NOMO-1 (cell line): ENCODE data around the gene ZC3H14.
"Not testable (repeated sequence)": the region's sequence is repeated elsewhere in the genome, so short reads cannot be mapped to it uniquely, and the experiment has no call there.

ENCODE experiments used
- DNase-seq, 2 experiments: peaks; one replicate each; lab custom pipeline; 2025; ENCODE audit not compliant: unreplicated experiment in 2 of 2; lab: John Stamatoyannopoulos, UW

ZC3H14 gene, protein sequence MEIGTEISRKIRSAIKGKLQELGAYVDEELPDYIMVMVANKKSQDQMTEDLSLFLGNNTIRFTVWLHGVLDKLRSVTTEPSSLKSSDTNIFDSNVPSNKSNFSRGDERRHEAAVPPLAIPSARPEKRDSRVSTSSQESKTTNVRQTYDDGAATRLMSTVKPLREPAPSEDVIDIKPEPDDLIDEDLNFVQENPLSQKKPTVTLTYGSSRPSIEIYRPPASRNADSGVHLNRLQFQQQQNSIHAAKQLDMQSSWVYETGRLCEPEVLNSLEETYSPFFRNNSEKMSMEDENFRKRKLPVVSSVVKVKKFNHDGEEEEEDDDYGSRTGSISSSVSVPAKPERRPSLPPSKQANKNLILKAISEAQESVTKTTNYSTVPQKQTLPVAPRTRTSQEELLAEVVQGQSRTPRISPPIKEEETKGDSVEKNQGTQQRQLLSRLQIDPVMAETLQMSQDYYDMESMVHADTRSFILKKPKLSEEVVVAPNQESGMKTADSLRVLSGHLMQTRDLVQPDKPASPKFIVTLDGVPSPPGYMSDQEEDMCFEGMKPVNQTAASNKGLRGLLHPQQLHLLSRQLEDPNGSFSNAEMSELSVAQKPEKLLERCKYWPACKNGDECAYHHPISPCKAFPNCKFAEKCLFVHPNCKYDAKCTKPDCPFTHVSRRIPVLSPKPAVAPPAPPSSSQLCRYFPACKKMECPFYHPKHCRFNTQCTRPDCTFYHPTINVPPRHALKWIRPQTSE

DNA sequence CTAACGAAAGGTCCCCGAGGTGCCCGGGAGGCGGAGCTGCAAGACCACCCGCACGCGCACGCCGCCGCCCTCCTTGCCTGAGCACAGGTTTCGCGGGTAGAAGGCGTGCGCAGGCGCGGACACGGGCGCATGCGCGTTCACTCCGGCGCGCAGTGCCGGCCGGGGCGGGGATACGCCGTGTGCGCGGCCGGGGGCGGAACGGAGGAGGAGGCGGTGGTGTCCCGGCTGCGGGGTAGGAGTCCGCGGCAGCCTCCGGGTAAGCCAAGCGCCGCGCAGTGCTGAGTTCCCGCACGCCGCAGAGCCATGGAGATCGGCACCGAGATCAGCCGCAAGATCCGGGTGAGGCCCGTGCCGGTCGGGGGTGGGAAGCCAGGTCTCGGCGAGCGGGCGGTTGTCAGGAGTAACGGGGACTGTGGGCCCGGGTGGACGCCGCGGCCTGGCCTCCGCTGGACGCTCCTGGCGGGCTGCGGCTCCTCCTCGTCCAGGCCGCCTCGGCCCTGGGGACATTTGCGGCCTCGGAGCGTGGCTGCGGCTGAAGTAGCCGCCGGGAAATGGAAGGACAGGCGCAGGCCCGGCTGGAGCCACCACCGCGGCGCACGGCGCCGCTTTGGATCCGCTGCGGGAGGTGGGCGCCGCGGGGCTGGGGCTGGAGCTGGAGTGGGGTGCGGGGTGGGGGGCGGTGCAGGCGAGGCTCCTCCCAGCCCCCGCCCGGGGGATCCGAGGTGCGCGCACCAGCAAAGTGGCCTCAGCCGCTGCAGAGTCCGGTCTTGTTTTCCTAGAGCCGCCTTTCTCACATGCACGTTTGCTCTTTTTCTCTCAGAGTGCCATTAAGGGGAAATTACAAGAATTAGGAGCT, at the start of gene ZC3H14:
ZC3H14 (plus strand) TSS at position 207 of the 856 bp plus-strand sequence; CDS start at position 304, 97 bp downstream.
- peak; percentile 79 to 86 for DNase-seq

DNA sequence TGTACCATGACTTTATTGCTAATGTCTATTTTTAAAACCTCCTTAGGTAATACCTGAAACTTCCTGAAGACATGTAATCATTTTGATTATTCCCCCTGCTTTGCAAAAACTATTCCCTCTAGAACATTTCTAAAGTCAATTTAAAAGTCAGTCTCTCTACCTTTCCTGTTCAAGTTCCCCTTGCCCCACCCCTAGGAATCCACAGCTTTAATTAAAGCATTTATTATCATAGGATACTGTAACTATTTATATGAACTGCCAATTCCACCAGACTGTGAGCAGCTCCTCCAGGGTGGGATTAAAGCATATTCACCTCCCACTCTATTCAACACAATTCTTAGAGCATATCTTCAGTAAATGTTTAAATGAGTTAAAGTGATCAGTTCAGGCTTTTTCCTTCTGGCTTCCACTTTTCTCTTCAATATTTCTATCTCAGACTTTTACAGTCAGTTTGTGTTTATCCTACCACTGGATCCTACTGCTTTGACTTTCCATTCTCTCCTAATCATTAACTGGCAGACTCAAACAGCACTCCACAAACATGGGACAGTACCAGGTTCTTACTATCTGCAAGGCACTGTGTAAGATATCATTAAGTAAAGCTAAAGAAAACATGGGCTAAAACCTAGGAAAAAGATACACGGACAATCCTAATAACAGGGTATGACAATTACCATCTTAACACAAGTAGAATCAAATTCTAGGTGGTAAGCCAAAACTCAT, 47.2 kb upstream of the ZC3H14 start:
- DNase-seq, result no peak

DNA sequence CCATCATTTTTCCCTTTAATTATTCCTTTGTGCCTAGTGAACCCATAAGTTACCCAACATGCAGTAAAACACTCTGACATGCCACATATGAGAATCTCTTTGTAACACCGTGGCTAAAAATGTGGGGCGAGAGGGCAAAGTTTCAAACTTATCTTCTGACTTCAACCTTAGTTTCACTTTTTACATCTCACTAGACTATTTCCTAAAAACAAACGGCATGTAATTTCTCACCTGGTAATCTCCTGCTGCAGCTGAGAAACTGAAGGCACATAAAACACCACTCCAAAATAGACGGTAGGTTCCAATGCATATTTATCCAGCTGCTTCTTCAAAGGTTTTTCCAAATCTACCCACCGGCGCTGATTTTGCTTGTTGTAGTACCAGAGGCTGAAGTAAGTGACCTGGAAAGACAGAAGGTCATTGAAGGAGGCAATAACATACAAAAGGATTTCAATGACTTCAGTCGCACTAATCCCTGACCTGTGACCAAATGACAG, 45.9 kb upstream of the ZC3H14 start:
- DNase-seq, result no peak

DNA sequence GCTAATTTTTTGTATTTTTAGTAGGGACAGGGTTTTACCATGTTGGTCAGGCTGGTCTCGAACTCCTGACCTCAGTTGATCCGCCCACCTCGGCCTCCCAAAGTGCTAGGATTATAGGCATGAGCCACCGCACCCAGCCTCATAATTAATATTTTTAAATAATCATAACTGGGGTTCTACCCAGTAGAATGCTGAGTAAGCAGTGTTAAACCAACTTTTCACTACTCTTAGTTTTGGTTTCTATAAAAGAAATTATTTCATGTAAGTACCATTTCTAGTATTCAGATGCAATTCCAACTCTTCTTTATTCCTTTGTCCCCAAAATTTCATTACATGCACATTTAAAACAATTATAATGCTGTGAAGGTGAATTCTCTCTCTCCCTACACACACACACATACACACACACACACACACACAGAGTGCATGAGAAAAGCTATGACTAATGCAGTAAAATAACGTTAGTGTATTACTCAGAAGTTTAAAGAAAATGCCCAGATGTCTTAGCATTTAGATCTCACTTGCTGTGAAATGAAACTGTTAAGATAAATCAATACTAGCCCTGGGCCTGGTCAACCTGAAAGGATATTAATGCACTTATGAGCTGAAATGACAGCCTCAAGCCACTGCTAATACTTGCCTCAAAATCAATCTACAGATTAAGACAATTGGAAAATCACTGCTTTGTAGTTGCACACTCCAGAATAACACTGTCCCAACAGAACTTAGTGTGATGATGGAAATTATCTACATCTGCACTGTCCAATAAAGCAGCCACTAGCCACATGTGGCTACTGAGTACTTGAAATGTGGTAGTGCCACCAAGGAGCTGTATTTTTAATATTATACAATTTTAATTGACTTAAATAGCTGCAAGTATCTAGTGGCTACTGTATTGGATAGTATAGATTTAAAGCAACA, 44.0 kb upstream of the ZC3H14 start:
- DNase-seq, result no peak

DNA sequence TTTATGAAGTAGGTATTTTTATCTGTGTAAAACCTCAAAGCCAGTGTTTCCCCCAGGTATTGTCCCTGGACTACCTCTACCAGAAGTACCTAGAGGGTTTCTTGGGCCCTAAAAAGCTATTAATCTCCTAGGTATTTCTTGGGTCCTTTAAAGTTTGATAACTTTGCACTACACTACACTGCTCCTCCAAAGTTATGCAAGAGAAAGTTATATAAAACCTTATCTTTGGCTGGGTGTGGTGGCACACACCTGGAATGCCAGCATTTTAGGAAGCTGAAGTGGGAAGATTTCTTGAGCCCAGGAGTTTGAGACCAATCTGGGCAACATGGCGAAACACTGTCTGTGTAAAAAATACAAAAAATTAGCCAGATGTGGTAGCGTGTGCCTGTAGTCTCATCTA, 42.9 kb upstream of the ZC3H14 start:
- DNase-seq, result no peak

DNA sequence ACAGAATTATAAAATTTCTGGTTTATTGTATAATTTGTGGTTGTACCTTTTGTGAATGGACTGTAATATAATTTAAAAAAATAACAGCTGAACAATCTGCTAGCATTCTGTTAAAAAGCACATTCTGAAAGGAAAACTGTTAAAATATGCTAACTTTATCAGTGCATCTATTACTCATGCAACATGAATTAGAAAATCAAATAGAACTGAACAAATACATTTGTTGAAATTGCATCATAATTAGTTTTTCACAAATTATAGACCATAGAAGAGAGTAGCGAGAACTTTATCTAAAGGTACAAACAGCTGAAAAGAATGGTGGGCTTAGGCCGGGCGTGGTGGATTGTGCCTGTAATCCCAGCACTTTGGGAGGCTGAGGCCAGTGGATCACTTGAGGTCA, 41.0 kb upstream of the ZC3H14 start:
- no peak for DNase-seq

DNA sequence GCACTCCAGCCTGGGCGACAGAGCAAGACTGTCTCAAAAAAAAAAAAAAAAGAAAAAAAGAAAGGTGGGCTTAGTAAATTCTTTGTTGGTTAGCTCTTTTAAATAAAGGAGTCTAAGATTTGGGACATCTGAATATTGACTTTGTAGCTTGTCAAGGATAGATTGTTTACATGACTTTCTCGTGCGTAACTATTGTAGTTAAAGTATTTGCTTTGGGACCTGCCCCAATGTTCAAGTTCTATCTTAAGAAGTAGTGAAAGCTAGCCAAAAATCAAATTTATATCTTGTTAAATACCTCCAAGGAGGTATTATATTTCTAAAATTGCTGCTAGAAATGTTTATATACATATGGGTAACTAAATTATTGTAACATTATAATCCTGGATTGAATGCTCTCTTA, 40.4 kb upstream of the ZC3H14 start:
- no peak for DNase-seq

DNA sequence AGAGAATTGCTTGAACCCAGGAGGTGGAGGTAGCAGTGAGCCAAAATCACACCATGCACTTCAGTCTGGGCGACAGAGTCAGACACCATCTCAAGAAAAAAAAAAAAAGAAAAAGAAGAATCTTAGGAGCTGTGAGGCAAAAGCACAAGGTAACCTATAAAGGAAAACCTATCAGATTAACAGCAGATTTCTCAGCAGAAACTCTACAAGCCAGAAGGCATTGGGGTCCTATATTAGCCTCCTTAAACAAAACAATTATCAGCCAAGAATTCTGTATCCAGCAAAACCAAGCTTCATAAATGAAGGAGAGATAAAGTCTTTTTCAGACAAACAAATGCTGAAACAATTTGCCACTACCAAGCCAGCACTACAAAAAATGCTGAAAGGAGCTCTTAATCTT, 32.9 kb upstream of the ZC3H14 start:
- not testable (repeated sequence) for DNase-seq

DNA sequence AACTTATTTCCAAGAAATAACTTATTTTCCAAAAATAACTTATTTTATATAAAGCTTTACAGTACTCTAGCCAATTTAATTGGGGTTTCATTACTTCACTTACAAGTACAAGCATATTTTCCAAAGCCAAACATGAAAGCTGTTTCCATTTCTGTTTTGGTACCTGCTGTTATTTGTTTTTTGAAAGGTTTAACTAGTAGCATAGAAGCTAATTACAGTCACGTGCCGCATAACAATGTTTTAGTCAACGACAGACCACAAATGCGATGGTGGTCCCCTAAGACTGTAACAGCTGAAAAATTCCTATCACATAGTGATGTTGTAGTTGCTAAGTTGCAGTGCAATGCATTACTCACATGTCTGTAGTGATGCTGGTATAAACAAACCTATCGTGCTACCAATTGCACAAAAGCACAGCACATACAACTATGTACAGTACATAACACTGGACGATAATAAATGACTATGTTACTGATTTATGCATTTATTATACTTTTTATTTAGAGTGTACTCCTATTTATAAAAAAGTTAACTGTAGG, 29.7 kb upstream of the ZC3H14 start:
- DNase-seq, result no peak

DNA sequence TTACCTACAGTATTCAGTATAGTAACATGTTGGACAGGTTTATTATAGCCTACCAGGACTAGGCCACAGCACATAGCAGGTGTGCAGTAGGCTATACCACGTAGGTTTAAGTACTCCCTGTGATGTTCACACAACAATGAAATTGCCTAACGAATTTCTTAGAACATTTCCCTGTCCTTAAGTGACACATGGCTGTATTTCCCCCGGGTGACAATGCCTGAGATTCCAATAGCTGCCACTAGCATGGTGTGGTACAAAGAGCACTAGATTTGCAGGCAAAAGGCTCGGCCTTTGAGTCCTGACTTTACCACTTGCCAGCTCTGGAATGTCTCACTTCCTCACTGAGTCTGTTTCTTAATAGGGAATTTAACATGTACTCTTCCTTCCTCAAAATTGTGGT, 27.7 kb upstream of the ZC3H14 start:
- DNase-seq, result peak in 1 of 2 experiments; percentile 39

DNA sequence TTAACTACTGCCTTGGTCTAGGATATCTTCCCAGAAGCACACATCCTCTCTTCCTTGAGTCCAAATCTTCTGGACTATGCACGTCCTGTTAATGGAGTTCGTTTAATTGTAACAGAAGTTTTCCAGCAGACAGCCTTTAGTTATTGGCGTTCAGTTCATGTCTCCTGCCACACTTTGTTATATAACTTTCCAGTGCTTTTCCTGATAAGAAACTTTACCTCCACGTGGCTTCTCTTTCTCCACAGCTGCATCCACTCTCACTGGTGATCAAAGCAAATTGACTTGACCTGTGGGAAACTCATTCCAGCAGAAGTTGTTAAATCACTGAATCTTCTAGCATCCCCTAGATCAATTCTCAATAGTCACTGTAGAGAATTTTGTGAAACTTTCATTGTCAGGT, 27.0 kb upstream of the ZC3H14 start:
- no peak for DNase-seq

DNA sequence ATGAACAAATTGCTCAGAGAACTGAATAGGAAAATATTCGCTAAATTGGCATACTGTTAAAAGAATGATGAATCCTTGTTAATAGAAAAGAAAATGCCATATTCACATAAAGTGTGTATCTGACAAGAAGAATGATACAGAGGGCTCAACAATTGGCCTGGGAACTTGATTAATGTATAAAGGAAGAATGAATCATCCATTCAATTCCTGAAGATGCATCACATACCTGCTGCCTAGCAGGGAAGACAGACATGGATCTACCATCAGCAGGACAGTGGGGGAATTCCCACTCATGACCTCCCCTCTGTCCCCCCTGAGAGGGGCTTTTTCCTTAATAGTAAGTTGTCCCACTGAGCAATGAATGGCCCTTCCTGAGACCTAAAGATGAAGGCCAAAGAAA, 21.5 kb upstream of the ZC3H14 start:
- DNase-seq, result no peak

DNA sequence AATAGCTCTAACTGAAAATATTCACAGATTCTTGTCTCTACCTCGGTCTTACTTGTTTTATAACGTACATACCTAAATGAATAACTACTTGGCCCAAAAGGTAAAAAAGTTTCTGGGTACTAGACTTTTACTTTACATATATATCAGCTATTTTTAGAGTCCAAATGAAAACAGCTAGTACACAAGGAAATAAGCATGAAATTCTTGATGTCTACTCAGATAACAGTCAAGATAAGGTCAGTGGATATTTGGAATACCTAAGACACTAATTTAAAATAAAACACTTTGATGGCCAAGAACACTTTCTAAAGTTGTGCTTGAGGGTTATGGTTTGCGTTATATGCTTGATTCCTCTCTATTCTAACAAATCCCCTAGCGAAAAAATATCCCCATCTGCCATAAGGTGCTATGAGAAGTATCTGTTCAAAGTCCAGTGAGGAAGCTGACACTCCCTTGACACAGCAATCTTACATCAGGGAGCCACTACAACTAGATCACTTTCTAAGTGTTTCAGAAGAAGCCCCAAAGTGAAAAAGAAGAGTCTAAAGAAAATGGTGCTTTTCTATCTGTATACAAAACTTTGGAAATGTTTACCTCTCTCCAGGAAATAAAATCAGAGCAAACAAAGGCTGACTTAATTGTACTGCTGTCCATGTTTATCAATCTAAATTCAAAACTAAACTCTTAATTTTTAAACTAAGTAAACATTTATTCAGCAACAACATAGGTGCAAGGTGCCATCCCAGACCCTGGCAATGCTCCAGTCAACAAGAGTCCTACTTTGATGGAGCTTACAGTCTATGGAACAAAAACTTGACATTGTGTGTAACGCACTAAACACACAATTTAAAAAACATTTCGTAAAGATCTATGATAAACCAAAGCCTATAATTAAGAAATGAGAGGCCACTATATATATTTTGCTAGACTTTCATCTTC, 19.7 kb upstream of the ZC3H14 start:
- no peak for DNase-seq

DNA sequence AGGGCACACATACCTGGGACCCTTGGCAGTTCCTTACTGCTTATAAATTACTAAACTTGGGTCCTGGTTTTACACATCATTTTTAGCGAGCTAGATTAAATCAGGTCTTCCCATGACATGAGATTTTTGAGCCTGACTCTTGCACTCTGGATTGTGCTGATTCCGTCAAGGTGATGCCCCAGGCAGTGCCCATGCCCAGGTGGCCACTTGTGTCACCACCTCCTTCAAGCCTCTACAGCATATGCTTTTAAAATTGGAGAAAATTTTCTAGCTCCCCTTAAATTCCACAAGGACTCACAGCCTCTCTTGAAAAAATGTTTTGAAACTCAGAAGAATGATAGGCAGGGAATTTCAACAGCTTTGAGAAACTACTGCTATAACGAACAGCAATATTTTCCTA, 17.6 kb upstream of the ZC3H14 start:
- DNase-seq, result no peak

DNA sequence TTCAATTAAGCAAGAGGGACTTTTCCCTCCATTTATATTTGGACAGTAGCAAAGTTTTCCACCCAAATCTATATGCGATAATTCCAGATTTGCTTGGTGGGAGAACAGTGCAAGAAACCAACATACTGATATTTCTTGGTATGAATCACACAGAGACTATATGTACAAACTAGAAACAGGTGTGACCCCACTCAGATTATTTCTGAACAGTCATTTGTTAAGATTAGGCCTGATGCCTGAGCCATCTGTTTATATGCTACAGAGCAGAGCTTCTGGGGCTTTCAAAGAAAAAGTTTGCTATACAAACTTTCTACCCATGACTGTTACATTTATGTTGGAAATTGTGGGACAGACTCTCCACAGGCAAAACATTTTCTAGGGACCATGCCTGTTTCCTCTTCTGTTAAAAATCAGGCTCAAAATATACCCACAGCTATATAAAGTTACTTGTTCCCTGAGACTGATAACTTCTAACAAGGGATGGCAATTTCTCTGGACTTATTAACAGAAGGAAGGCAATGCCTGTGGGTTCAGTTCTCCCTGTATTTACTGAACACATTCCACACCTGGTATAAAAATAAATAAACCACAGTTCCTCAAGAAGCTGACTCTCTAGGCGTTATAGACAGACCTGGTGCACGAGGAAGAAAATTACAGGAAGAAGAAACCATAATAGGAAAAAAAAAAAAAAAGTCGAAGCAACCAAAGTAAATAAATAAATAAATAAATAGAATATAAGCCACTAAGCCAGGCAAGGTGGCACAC, 16.0 kb upstream of the ZC3H14 start:
- DNase-seq, result no peak

DNA sequence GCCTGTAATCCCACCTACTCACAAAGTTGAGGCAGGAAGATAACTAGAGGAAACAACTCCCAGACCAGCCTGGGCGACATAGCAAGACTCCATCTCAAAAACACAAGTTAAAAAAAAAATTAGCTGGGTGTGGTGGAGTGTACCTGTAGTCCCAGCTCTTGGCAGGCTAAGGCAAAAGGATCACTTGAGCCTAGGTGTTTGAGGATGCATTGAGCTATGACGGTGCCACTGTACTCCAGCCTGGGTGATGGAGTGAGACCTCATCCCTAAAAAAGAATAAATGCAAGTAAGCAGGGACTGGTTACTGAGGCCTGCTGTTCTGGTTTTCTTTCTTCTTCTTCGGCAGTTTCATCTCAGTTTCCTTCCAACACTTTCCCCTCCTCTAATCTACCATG, 15.5 kb upstream of the ZC3H14 start:
- DNase-seq, result no peak

DNA sequence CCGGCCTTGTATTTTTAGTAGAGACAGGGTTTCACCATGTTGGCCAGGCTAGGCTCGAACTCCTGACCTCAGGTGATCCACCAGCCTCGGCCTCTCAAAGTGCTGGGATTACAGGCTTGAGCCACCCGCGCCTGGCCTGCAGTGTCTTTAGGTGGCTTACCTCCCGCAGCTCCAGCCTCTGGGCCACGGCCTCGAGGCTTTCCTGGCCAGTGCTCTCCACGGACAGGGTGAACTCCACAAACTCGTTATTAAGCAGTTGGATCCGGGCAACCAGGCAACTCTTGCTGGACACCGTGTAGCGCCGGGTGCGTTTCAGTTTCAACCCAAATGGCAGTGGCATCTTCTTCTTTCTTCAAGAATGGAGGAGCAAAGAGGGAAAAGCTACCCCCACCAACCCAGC, 12.8 kb upstream of the ZC3H14 start:
- DNase-seq, result no peak
